GM19452 (cell line): ENCODE results near the gene GTF3C5.
"Not testable (repeated sequence)": the region's sequence is repeated elsewhere in the genome, so short reads cannot be mapped to it uniquely, and the experiment has no call there.

Source experiments
- ATAC-seq: cut with Tn5 transposase; IDR thresholded peaks from one replicate; pipeline ENCODE4 v1.9.1; 2021; ENCODE audit not compliant: unreplicated experiment

GTF3C5 gene

DNA sequence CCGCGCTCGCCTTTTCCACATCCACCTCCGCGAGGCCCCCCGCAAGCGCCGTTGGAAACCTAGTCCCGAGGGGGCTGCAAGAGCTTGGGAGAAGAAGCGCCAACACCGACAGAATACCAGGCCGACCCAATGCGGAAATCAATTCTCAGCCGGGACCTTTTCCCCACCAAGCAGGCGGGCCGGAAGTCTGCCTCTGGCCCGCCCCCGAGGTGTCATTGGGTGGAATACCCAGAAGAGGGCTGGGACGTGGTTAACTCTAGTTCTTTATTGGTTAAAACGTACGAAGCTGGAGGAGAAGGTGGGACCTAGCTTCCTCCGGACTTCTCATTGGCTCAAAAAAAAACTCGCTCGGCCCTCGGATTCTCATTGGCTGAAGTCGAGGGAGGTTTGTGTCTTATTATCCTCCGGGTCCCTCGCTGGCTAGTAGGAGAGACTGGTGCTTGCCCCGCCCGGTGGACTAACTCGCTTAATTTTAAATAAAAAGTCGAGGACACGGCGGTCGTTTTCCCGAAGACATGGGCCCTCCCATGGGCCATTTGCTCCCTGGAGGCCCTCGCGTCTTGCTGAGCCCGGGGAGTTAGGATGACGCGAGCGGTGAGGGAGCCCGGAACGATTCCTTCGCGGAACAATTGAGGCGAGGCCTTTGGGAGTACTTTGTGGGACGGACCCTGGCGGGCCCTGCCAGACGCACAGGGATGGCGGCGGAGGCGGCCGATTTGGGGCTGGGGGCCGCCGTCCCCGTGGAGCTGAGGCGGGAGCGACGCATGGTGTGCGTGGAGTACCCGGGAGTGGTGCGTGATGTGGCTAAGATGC lies at the start of gene GTF3C5:
GTF3C5 (plus strand) TSS at position 681 of the 813 bp plus-strand sequence; CDS start at position 696, 15 bp downstream.
- ATAC-seq, result peak; percentile 94

- no peak for ATAC-seq
Observed at GRCh38 chr9:132982458-132982857, 48.3 kb upstream of the GTF3C5 start.

GRCh38 chr9:132983491-132984201 lies 47.2 kb upstream of the GTF3C5 start:
- ATAC-seq, result no peak

DNA sequence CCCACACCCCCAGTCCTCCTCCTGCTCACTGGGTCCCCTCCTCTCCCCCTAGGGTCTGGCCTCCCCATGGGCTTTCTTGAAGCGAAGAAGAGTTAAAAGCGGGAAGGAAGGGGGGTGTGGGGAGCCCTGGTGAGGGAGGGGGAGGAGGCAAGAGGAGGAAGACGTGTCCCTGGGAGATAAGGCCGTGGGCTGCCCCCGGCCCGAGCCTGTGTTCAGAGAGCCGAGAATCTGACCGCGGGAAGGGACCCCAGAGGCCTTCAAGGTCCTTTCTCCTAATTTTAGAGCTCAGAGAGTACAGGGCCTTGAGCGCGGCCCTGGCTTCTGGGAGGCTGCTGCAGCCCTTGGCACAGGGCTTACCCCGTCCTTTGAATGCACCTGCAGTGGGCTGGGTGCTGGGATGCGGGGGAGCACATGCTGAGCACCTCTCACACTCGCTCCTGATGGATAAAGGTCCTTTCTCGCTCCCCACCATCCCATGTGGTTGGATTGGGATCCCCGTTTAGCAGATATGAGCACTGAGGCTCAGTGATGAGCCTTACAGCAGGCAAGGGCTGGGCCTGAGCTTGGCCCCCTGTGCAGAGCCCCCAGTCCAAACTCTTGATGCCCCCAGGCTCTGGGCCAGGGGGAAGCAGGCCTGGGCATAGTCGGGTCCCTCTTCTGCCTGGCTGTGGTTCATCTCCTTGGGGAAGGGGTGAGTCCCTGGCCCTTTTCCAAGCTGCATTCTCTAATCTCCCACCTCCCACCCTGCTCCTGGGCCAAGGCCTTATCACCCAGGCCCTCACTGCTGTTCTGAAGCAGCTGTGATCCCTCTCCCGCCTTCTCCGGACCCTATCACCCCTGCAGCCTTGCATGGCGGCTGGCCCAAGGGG lies 46.4 kb upstream of the GTF3C5 start:
- ATAC-seq, result no peak

- no peak for ATAC-seq
Observed at GRCh38 chr9:132985071-132985350, 45.8 kb upstream of the GTF3C5 start.

GRCh38 chr9:132985489-132985888 lies 45.3 kb upstream of the GTF3C5 start:
- no peak for ATAC-seq

- no peak for ATAC-seq
Observed at GRCh38 chr9:132986114-132986513, 44.7 kb upstream of the GTF3C5 start.

GRCh38 chr9:132986640-132987620 lies 43.9 kb upstream of the GTF3C5 start:
- ATAC-seq, result no peak

GRCh38 chr9:132988244-132989013 lies 42.4 kb upstream of the GTF3C5 start:
- ATAC-seq, result no peak

DNA sequence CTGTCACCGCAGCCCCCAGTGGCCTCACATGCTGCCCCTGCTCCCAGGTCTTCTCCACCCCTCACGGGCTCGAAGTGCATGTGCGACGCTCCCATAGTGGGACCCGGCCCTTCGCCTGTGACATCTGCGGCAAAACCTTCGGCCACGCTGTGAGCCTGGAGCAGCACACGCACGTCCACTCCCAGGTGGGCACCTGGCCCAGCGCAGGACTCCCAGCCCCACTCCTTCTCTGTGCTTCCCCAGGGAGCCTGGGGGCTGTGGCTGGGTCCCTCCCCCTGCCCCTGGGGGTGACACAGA lies 41.8 kb upstream of the GTF3C5 start:
- ATAC-seq, result no peak

- no peak for ATAC-seq
Observed at GRCh38 chr9:132989414-132989996, 41.3 kb upstream of the GTF3C5 start.

DNA sequence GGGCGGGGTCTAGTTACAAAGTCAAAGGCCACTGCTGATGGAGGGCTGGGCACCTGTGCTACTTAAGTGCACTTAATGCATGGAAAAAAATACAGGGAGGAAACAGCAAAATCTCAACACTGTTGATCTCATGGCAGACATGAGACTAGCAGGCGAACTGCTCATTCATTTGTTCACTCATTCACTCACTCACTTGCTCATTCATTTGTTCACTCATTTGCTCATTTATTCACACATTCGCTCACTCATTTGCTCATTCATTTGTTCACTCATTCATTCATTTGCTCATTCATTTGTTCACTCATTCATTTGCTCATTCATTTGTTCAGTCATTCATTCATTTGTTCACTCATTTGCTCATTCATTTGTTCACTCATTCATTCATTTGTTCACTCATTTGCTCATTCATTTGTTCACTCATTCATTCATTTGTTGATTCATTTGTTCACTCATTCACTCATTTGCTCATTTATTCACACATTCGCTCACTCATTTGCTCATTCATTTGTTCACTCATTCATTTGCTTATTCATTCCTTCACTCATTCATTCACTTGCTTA lies 40.7 kb upstream of the GTF3C5 start:
- not testable (repeated sequence) for ATAC-seq

DNA sequence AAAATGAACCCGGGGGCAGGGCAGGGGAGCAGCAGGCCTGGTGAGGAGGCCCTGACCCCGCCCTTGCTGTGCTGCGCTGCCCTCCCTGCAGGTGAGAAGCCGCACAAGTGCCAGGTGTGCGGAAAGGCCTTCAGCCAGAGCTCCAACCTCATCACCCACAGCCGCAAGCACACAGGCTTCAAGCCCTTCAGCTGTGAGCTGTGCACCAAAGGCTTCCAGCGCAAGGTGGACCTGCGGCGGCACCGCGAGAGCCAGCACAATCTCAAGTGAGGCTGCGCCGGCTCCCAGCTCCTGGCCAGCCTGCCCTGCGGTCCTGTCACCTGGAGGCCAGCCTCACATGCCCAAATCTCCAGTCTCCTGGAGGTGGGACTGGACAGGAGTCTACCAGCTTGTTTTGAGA lies 40.0 kb upstream of the GTF3C5 start:
- ATAC-seq, result no peak

DNA sequence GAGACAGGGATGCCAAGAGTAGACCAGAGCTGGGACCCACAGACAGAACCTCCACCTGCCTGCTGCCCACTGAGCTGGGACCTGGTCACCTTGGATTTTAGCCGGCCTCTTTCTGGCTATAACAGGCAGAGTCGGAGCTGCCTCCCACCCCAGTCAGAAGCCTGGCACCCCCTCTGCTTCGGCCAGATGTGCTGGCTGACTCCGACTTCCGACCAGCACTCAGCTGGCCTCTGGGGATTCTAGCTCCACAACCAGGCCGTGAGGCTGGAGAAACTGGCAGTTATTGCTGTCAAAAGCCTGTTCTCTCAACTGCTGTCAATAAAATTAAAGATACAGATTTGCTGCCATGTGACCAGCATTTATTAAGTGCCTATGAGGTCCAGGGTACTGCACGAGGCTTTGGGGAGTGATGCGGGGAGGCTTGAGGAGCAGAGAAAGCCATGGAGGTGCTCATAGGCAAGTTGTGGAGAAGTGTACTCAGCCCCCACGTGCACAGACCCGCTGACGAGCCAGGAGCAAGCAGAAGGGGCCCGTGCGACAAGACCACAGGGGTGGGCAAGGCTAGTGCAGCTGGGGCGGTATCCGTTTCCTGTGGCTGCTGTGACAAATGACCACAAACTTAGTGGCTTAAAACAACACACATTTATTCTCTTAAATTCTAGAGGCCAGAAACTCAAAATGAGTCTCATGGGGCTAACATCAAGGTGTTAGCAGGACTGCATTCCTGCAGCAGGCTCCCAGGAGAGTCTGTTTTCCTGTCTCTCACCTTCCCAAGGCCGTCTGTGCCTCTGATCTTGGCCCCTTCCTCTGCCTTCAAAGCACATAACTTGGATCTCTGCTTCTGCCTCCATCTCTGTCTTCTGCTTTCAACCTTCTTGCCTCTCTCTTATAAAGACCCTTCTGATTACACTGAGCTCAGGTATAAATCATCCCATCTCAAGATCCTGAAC lies 39.2 kb upstream of the GTF3C5 start:
- no peak for ATAC-seq

DNA sequence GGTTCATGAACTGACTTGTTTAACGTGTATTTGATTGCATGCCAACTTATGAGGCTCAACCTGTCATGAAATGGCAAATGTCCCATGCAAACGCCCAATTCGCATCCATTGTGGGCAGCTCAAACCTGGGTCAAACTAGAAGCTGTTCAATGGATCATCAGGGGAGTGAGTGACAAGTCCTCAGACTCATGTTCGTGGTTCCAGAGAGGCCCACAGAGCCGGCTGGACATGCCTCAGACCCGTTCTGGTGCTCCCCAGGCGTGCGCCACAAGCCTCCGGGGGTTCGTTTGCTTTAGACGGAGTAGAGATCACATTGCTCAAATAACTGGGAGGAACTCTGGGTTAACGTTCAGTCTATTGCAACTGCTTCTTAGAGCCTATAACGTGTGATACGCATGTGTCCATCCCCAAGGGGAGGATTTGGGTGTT lies 37.3 kb upstream of the GTF3C5 start:
- no peak for ATAC-seq

DNA sequence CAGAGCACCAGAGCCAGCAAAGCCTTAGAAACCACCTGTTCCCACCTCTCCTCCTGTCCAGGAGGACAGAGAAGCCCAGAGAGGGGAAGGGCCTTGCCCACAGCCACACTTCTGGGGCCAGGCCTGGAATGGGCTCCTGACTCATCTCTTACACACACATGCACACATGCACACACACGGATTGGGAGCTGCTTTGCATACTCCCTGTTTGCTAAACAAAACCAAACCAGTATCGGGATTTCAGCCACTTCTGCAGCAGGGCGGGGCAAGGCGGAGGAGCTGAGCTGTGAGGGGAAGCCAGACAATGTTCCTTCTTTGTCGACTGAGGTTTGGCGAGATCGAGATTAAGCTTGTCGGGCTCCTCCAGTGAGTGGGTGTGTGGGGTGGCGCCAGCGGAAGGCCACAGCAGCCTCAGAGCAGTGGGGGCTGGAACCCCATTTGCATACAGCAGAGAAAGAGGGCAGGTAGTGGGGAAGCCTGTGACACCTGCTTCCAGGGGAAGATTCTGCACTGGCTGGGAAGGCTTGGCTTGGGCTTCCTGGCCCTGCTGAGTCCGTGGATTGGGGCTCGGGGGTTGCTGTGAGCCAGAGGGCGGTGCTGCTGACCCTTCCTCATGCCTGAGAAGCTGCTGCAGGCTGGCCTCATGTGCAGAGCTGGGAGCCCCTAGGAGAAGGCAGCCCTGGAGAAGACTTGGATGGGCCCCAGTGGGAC lies 36.2 kb upstream of the GTF3C5 start:
- no peak for ATAC-seq

- ATAC-seq, result no peak
Observed at GRCh38 chr9:132995121-132995420, 35.7 kb upstream of the GTF3C5 start.

GRCh38 chr9:132995879-132996278 lies 34.9 kb upstream of the GTF3C5 start:
- ATAC-seq, result no peak
